Measurements from ENCODE around the gene NOP14. TPM values are rescaled to one million over a fixed set of nuclear protein-coding genes. Genes with fewer than 3 reads are reported as not detected.

The NOP14 gene
- total RNA-seq, 1 donor from 2014 or later, result 35.3 TPM

DNA sequence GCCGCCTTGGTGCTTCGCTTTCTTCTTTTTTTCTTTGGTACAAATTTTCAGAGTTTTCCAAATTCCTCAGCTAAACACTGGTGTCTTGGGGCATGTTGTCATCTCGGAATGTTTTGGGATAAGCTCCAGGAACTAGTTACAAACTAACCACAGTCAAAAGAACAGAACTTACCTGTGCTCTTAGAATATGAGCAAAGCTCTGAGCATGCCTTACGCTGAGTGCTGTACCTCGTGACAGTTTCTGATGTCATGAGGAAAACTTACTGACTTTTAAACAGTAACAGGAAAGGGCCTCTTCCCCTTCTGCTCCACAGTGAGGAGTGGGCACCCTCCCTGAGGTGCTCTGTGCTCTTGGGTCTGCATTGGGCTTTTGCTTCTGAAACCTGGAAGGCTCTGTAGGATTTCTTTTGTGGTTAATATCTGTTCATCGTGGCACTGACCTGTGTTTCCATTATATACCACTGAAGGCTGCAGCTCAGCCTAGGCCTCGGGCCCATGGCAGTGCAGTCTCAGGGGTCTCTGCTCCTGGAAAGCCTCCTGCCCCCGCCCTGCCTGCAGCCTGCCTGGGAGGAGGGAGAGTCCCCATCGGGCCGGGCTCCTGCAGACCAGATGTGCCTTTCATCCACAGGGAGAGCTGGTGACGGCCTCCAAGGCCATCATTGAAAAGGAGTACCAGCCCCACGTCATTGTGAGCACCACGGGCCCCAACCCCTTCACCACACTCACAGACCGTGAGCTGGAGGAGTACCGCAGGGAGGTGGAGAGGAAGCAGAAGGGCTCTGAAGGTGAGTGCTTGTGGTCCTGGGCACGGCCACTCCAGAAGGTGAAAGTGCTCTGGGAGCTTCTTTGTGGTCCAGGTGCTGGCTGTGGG, 48.7 kb downstream of the NOP14 start:
- Mint-ChIP-seq H3K4me3 (ENCODE audit: unreplicated experiment) (no peak overlapping the region), H3K27ac (ENCODE audit: unreplicated experiment) (no peak overlapping the region), H3K9me3 (ENCODE audit: unreplicated experiment) (no peaks in the 10 kb centered on the region), H3K4me1 (ENCODE audit: low read depth, unreplicated experiment) (no peaks in the 10 kb centered on the region), H3K27me3 (ENCODE audit: low read depth, unreplicated experiment) (no peaks in the 10 kb centered on the region), H3K36me3 (ENCODE audit: low read depth, unreplicated experiment) (peaks cover 34% of the 10 kb centered on the region)
- Histone ChIP-seq H3K79me2 (ENCODE audit: insufficient read depth, low read length) (peaks cover 31% of the 10 kb centered on the region), H2AFZ (ENCODE audit: low read depth, low read length) (no peak overlapping the region), H3K36me3 (ENCODE audit: insufficient read depth, low read length) (peaks cover 24% of the 10 kb centered on the region), H3K27ac (ENCODE audit: low read depth, low read length) (no peak overlapping the region), H3K4me2 (ENCODE audit: low read length) (no peak overlapping the region), H3K4me3 (ENCODE audit: insufficient read depth, low read depth, low read length) (no peak overlapping the region), H4K20me1 (ENCODE audit: insufficient read depth, low read length) (peaks cover 55% of the 10 kb centered on the region), H3K4me1 (ENCODE audit: insufficient read depth, low read length) (no peaks in the 10 kb centered on the region), H3K9me3 (ENCODE audit: insufficient read depth, low read depth, low read length) (no peaks in the 10 kb centered on the region), H3K9ac (ENCODE audit: low read length) (no peak overlapping the region), H3K27me3 (ENCODE audit: insufficient read depth, low read length) (no peaks in the 10 kb centered on the region)
- FAIRE-seq (no peak), DNase-seq (ENCODE audit: low read depth) (no peak)
- no peak for TF ChIP-seq EZH2 (IDR thresholded peaks at IDR 0.05; ENCODE audit: insufficient read depth, low read length)
- no peak for TF ChIP-seq CTCF (IDR thresholded peaks at IDR 0.05; ENCODE audit: insufficient read depth, low read depth, low read length)

DNA sequence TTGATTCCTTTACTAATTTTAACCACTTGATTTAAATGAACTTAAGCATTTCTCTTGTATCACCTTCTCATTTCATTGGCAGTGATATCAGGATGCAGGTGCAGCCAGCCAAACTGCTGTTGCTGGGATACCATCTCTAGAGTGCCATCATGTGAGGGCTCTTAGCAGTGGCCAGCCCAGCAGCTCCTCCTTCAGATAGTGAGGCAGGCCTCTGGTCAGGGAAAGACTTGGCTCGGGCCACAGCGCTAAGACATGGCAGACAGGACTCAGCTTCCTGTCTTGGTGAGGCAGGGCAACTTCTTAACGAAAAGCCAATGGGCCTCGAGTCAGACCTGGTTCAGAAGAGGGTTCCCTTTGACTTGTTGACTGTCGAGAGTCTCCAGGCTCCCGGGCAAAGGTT, 50.0 kb downstream of the NOP14 start:
- H3K27ac ChIP-seq (ENCODE audit: low read depth, low read length), result no peak overlapping the region
- no peak for DNase-seq (ENCODE audit: low read depth)
- H3K36me3 ChIP-seq (ENCODE audit: insufficient read depth, low read length), result peaks cover 36% of the 10 kb centered on the region
- Mint-ChIP-seq H3K27me3 (ENCODE audit: low read depth, unreplicated experiment) (no peaks in the 10 kb centered on the region), H3K4me3 (ENCODE audit: unreplicated experiment) (no peak overlapping the region), H3K36me3 (ENCODE audit: low read depth, unreplicated experiment) (peaks cover 37% of the 10 kb centered on the region), H3K27ac (ENCODE audit: unreplicated experiment) (no peak overlapping the region), H3K9me3 (ENCODE audit: unreplicated experiment) (no peaks in the 10 kb centered on the region), H3K4me1 (ENCODE audit: low read depth, unreplicated experiment) (no peaks in the 10 kb centered on the region)
- no peaks in the 10 kb centered on the region for H3K4me1 ChIP-seq (ENCODE audit: insufficient read depth, low read length)
- H3K27me3 ChIP-seq (ENCODE audit: insufficient read depth, low read length), result no peaks in the 10 kb centered on the region
- peaks cover 21% of the 10 kb centered on the region for H3K79me2 ChIP-seq (ENCODE audit: insufficient read depth, low read length)
- H2AFZ ChIP-seq (ENCODE audit: low read depth, low read length), result no peak overlapping the region
- FAIRE-seq, result no peak
- H4K20me1 ChIP-seq (ENCODE audit: insufficient read depth, low read length), result peaks cover 68% of the 10 kb centered on the region
- no peaks in the 10 kb centered on the region for H3K9me3 ChIP-seq (ENCODE audit: insufficient read depth, low read depth, low read length)
- TF ChIP-seq EZH2 (IDR thresholded peaks at IDR 0.05; ENCODE audit: insufficient read depth, low read length) (no peak), CTCF (IDR thresholded peaks at IDR 0.05; ENCODE audit: insufficient read depth, low read depth, low read length) (no peak)
- no peak overlapping the region for H3K4me3 ChIP-seq (ENCODE audit: insufficient read depth, low read depth, low read length)
- no peak overlapping the region for H3K9ac ChIP-seq (ENCODE audit: low read length)
- no peak overlapping the region for H3K4me2 ChIP-seq (ENCODE audit: low read length)

- Histone ChIP-seq H3K4me1 (ENCODE audit: insufficient read depth, low read length) (no peaks in the 10 kb centered on the region), H3K4me3 (ENCODE audit: insufficient read depth, low read depth, low read length) (no peak overlapping the region), H2AFZ (ENCODE audit: low read depth, low read length) (no peak overlapping the region), H3K9me3 (ENCODE audit: insufficient read depth, low read depth, low read length) (no peaks in the 10 kb centered on the region), H3K36me3 (ENCODE audit: insufficient read depth, low read length) (peaks cover 44% of the 10 kb centered on the region), H4K20me1 (ENCODE audit: insufficient read depth, low read length) (peaks cover 73% of the 10 kb centered on the region), H3K27me3 (ENCODE audit: insufficient read depth, low read length) (no peaks in the 10 kb centered on the region), H3K27ac (ENCODE audit: low read depth, low read length) (no peak overlapping the region), H3K4me2 (ENCODE audit: low read length) (no peak overlapping the region), H3K9ac (ENCODE audit: low read length) (no peak overlapping the region), H3K79me2 (ENCODE audit: insufficient read depth, low read length) (peaks cover 16% of the 10 kb centered on the region)
- H3K27me3 Mint-ChIP-seq (ENCODE audit: low read depth, unreplicated experiment), result no peaks in the 10 kb centered on the region
- FAIRE-seq (no peak), DNase-seq (ENCODE audit: low read depth) (no peak)
- TF ChIP-seq EZH2 (IDR thresholded peaks at IDR 0.05; ENCODE audit: insufficient read depth, low read length), result no peak
- TF ChIP-seq CTCF (IDR thresholded peaks at IDR 0.05; ENCODE audit: insufficient read depth, low read depth, low read length), result no peak
- no peaks in the 10 kb centered on the region for H3K9me3 Mint-ChIP-seq (ENCODE audit: unreplicated experiment)
- peaks cover 35% of the 10 kb centered on the region for H3K36me3 Mint-ChIP-seq (ENCODE audit: low read depth, unreplicated experiment)
- no peak overlapping the region for H3K27ac Mint-ChIP-seq (ENCODE audit: unreplicated experiment)
- H3K4me3 Mint-ChIP-seq (ENCODE audit: unreplicated experiment), result no peak overlapping the region
- no peaks in the 10 kb centered on the region for H3K4me1 Mint-ChIP-seq (ENCODE audit: low read depth, unreplicated experiment)
Observed at GRCh38 chr4:2911868-2912267, 51.3 kb downstream of the NOP14 start.
